ENCODE results near the gene KCNMA1.

The KCNMA1 gene

DNA sequence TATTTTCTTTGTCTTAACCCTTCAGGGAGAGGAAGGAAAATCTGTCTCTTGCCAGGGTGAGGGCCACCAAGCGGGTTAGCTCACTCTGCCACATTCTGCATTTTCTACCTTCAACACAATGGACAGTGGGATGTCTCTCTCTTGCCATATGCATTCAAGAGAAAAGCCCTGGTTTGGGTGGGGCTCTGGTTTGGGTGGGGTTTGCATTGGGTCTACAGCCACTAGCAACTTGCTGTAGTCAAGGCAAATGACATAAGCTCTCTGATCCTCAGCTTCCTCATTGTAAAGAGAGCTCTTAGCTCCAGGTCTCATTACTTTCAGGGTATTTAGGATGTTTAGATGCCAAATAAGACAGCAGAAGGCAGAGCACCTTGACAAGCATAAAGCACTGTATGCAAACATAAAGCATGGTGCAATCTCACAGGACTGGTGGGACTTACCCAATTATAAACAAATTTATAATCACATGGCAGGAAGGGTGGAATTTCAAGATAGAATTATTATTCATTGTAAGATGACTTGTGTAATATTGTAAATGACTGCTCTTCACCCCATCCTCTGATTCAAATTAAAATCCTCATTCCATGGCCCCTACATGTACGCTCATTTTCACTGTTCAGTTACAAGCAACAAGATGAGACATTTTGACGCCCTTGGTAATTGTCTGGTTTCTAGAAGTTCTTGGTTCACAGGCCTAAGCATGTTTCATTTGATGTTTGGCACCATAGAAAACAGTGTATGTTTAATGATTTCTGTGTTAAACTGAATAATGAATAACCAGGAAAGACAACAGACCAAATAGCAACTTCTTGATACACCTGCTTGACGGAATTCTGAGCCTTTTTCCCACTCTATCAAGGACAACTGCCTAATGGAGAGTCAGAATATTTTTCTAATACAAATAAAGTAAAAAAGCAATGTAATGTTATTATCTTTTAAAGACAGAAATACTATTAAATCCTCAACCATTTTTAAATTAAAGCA is 258.9 kb downstream of the KCNMA1 start:
- DNase-seq (ENCODE audit: insufficient read length, low spot score) = no peak
- FAIRE-seq = no peak
- TF ChIP-seq, protein P1, sequence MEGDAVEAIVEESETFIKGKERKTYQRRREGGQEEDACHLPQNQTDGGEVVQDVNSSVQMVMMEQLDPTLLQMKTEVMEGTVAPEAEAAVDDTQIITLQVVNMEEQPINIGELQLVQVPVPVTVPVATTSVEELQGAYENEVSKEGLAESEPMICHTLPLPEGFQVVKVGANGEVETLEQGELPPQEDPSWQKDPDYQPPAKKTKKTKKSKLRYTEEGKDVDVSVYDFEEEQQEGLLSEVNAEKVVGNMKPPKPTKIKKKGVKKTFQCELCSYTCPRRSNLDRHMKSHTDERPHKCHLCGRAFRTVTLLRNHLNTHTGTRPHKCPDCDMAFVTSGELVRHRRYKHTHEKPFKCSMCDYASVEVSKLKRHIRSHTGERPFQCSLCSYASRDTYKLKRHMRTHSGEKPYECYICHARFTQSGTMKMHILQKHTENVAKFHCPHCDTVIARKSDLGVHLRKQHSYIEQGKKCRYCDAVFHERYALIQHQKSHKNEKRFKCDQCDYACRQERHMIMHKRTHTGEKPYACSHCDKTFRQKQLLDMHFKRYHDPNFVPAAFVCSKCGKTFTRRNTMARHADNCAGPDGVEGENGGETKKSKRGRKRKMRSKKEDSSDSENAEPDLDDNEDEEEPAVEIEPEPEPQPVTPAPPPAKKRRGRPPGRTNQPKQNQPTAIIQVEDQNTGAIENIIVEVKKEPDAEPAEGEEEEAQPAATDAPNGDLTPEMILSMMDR (IDR thresholded peaks at IDR 0.05; ENCODE audit: insufficient read depth, missing control alignments) = no peak

DNA sequence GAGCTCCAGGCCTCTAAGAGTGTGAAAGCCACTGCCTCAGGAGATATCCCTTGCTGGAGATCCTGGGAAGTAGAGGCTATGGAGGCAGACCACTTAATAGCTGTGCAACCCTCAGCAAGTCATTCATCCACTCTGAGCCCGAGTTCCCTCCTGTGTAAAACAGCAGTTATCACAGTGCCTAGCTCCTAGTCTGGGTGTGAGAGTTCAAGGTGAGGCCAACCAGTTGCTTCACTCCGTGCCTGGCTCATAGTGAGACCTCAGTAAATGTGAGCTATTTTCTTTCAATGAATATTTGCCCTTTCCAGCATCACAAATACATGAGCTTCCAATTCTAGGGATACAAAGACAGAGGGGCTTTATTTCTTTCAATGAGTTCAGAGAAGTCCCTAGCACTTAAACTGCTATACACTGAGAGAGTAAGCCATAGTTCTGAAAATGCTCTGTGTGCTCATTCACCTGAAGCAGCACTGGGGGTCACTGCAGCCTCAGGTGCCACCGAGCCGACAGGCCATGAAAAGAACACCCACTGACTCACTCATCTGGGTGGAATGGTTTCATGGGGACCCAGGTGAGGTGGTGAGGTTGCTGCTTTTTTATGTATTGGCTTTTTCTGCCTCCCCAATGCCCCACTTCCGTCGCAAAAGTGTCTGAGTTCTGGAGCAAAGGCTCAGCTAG is 259.8 kb downstream of the KCNMA1 start:
- FAIRE-seq (no peak), DNase-seq (ENCODE audit: insufficient read length, low spot score) (no peak)
- TF ChIP-seq, protein P1 (IDR thresholded peaks at IDR 0.05; ENCODE audit: insufficient read depth, missing control alignments) = peak; percentile 23

DNA sequence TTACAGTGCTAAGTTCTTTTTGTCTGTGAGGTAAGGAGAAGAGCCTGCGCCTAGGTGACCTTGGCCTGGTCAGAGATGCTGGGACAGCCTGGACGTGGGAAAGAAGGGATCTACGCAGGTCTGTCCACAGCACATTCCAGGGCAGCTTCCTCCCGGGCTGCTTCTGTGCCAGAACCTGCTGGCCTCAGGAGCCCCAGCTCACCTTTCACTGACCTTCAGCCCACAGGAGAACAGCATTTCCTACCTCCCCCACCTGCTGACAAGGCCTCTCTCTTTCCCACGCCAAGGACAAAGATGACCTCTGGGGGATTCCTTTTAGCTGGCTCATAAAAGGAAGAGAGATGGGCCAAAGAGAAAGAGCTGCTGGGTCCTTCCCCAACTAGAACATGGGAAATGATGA is 260.6 kb downstream of the KCNMA1 start:
- DNase-seq (ENCODE audit: insufficient read length, low spot score) (no peak), FAIRE-seq (no peak)
- TF ChIP-seq, protein P1 (IDR thresholded peaks at IDR 0.05; ENCODE audit: insufficient read depth, missing control alignments) = no peak

DNA sequence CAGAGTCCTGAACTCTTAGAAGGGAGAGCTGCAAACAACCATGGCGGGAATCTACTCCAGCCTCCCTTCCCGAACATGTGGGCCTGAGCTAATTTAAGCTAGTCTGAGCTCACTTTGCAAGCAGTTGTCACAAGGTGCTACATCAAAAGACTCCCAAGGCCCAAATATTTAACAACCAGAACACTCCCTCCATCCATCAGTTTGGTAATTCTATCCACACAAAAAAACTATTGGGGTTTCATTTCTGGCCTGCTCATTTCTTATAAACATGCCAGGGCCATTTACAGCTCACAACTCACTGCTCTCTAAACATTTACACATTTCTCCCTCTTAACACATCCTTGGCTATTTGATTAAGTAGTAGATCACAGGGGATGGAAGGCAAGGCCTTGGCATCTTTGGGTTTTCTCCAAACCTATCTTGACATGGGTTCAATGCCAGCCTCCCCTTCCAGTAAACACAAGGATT is 263.4 kb downstream of the KCNMA1 start:
- no peak for DNase-seq (ENCODE audit: insufficient read length, low spot score)
- no peak for FAIRE-seq
- TF ChIP-seq, protein P1 (IDR thresholded peaks at IDR 0.05; ENCODE audit: insufficient read depth, missing control alignments) = no peak

DNA sequence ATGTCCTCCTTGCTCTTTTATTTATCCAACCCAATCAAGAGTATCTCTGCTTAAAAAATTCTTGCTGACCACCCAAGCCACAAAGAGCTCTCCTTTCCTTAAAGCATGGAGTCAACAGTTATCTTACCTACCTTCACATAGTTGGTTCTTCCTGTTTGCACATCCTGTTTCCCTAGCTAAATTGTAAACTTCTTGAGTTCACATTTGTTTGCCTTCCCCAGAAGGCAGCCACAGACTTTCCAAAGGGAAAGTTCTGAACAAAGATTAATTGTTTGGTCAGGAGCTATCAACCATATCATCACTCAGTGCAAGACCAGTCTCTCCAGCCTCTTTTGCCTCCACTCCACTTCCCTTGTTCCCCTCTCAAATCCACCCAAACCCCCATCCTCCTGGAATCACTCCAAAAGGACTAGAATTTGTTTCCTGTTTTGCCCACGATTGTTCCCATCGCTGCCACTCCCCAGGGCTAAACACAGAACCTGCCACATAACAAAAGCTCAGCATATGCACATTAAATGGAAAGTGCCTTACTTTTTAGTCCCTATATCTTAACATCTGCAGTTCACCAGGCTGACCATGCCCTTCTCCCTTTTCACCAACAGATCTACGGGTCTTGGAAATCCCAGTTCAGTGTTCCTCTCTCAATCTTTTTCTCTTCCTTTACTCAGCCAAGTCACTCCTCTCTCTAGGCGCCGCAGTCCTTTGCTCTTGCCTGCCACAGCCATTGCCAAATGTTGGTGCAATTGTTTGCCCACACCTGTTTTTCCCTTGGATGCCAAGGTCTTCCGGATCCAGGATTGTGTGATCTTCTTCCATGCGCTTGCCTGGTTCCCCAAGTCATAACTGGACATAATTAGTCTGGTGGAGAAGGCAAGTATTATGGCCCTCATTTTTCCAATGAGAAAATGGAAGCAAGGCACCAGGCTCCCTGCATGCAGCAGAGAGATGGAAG is 265.5 kb downstream of the KCNMA1 start:
- TF ChIP-seq, protein P1 (IDR thresholded peaks at IDR 0.05; ENCODE audit: insufficient read depth, missing control alignments) = no peak
- FAIRE-seq (no peak), DNase-seq (ENCODE audit: insufficient read length, low spot score) (no peak)

DNA sequence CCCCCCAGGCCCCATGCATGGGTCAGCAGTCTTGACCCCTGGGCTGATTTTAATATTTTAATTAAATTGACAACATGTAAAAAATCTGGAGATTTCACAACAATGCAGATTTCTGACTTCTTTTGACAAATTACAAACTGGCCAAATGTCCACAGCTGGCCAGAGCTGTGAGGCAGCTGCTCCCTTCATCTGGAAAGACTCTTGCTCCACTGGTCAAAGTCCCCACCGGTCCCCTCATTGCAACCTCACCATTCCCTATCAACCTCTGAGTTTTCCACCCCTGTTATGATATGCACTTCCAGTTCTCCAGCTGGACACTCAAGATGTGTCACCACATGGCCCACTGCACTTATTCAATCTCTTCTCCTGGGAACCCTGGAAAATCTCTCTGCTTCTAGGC is 266.2 kb downstream of the KCNMA1 start:
- TF ChIP-seq, protein P1 (IDR thresholded peaks at IDR 0.05; ENCODE audit: insufficient read depth, missing control alignments) = no peak
- DNase-seq (ENCODE audit: insufficient read length, low spot score) = no peak
- FAIRE-seq = no peak

Measured in D721Med (cell line).